HL-60/S4 (cell line): ENCODE data around the gene TMEM167B.
"Not testable (repeated sequence)": the region's sequence is repeated elsewhere in the genome, so short reads cannot be mapped to it uniquely, and the experiment has no call there.

Experiments used
- in situ Hi-C: fragments of 300-500 bp; cut with MboI; formaldehyde crosslinking; loops from 2 replicates; pipeline ENCODE4 v1.14.3; 2022; ENCODE audit warnings: low sequenced_read_pairs

Gene TMEM167B

GRCh38 chr1:109090196-109091077, at the start of gene TMEM167B:
TSS of gene TMEM167B (plus strand) at chr1:109090764. CDS start at chr1:109090873, 109 bp downstream.
- in situ Hi-C loops, result no loop called here

DNA sequence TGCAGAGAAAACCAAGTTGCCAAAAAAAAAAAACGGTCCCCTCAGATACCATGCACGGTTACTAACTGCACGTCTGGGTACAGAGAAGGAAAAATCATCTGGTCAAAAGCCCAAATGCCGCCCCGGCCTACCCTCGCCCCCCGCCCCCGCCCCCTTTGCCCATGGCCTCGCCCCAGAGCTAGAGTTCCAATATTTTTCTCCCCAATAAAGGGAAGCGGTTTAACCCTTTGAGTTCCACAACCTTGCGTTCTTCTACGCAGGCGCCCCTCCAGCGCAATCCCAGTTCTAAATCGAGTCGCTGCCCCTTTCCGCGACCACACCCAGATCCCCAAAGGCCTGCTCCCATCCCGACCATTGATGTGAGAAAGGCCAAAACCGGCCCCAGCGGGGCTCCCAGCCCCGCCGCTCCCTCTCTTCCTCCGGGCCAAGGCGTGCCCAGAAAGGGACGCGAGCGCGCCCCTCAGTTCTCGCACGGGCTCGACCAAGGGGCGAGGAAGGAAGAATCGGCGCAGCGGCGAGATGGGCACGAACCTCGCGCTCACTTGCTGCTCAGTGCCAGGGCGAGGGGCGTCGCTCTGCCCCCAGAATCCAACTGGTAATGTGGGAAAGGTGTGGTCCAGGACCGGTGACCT, 49.5 kb upstream of the TMEM167B start:
- in situ Hi-C loops, result no loop called here

DNA sequence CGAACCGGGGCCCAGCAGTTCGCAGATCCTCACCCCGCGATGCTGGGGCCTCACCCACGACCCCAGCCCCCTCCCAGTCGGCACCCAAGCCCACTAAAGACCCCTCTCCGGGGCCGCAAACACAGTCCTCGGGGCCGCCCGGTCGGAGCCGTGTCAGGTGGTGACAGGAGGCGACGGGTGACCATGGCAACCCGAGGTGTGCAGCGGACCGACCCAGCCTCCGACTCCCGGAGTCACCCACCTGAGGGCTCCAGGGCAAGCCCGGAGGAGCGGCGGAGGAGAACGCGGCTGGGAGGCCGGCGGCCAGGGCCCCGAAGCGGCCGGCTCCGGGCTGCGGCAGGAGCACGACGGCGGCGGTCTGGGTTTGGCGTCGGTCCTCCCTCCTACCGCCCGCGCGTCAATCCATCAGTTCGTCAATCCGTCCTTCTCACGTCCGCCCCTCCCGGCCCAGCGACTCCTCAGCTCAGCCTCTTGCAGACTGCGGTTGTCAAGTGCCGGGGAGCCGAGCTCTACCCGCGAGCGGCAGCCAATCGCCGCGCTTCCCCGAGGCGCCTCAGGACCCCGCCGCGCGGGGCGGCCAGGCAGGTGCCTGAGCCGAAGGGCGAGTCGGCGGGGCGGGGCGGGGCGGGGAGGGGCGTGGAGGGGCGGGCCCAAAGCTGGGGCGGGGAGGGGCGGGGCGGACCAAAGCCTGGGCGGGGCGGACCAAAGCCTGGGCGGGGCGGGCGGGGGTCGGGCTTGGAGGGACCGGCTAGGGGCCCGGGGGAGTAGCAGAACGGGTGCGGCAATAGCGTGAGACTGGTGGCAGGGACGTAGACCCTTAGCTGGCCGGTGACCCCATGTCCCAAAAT, 48.7 kb upstream of the TMEM167B start, which contains the start of gene WDR47:
WDR47 (minus strand) TSS at position 482 of the 848 bp plus-strand sequence. CDS start 18,590 bp downstream, outside the sequence.
- in situ Hi-C loops, result no loop called here

- in situ Hi-C loops, result no loop called here
These were observed 45.0 kb upstream of the TMEM167B start for GRCh38 chr1:109045595-109045994.

GRCh38 chr1:109046671-109047070, 43.9 kb upstream of the TMEM167B start:
- in situ Hi-C loops, result no loop called here

- in situ Hi-C loops, result no loop called here
These were observed 43.2 kb upstream of the TMEM167B start for GRCh38 chr1:109047339-109047738.

DNA sequence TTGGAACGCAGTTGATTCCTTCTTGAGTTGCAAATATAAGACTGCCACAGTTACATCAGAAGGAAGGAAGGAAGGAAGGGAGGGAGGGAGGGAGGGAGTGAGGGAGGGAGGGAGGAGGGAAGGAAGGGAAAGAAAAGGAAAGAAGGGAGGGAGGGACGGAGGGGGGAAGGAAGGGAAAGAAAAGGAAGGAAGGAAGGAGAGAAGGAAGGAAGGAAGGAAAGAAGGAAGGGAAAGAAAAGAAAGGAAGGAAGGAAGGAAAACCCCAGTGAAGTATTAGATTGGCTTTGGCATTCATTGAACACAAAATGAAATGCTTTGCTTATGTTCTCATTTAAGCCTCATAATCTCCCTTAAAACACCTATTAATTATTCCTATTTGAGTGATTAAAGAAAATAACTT, 42.2 kb upstream of the TMEM167B start:
- in situ Hi-C loops, result no loop called here

DNA sequence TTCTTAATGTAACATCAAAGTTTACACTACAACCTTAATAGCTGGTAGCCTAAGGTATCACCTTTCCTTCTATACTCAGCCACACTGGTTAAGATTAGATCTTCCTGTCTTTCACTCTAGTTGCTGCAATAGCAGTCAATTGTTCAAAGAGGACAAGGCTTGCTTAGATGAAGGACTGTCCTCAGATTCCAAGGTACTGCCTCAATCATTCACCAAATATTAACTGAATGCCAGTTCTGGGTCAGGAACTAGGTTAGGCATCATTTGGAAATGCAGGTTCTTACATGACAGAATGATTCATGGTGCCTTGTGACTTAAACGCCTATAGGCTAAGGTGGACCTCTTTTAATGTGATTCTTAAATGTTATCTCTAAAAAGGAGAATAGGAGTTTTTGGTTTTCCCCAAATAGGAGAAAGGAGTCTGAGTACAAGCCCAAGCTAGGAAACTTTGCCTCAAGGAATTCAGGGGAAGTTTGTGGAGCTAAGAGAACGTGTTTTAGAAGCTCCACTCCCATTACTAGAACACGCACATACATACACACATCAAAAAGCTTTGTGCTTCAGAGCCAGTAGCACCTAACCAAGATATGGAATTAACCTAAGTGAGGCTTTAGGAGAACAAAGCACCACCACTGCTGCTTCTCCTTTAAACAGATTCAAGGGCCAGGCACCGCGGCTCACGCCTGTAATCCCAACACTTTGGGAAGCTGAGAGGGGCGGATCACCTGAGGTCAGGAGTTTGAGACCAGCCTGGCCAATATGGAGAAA, 40.2 kb upstream of the TMEM167B start:
- in situ Hi-C loops, result no loop called here

DNA sequence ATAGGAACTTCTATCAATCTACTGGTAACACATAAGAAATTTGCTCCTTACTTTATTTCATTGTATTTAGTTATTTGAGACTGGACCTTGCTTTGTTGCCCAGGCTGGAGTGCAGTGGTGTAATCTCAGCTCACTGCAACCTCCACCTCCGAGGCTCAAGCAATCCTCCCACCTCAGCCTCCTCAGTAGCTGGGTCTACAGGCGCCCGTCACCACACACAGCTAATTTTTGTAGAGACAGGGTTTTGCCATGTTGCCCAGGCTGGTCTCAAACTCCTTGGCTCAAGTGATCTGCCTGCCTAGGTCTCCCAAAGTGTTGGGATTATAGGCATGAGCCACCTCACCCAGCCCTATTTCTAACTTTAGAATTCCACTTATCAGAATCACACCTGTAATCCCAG, 38.4 kb upstream of the TMEM167B start:
- in situ Hi-C loops, result not testable (repeated sequence)

DNA sequence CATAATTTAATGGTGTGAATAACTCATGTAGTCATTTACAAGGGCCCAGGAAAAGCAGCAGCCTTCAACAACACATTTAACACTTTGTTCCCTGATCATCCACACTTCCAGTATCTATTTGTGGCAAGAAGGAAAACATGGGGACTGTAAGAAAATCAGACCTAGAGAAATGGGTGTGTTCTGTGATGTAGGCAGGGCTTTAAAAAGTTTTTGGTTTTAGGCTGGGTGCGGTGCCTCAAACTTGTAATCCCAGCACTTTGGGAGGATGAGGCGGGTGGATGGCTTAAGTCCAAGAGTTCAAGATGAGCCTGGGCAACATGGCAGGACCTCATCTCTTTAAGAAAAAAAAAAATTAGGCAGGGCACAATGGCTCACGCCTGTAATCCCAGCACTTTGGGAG, 34.5 kb upstream of the TMEM167B start:
- in situ Hi-C loops, result no loop called here

DNA sequence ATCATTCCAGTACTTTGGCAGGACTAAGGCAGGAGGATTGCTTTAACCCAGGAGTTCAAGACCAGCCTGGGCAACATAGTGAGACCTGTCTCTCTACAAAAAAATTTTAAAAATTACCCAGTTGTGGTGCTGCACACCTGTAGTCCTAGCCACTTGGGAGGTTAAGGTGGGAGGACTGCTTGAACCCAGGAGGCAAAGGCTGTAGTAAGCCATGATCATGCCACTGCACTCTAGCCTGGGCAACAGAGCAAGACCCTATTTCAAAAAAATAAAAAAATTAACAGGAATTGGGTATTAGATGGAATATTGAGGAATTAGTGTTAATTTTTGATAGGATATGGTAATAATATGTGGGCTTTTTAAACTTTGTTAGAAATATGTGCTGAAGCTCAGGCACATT, 31.5 kb upstream of the TMEM167B start:
- in situ Hi-C loops, result no loop called here

DNA sequence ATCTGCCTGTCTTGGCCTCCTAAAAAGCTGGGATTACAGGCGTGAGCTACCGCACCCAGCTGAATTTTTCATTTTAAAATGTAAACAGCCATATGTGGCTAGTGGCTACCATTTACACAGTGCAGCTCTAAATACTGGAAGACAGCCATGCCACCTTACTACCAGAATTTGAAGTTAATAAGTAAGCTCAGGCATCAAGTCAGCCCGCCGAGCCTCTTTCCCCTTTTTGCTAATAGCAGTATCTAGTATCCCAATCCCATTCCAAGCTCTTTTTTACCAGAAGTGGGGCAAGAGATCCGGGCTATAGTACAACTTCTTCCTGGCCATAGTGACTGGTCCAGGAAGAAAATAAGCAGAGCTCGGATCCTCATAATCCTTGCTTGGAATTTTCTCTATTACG, 29.9 kb upstream of the TMEM167B start:
- in situ Hi-C loops, result no loop called here

DNA sequence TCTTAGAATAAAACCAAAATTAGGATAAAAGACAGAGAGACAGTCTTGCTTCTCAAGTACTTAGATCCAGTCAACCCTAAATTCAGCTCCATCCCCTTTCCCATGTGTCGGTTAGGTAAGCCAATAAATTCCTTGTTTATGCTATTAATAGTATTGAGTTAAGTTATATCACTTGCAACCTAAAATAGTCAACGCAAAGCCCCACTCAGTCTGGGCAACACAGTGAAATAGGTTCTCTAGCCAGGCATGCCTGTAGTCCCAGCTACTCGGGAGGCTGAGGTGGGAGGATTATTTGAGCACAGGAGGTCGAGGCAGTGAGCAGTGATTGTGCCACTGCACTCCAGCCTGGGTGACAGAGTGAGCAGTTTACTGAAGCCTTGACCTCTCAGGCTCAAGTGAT, 29.4 kb upstream of the TMEM167B start:
- in situ Hi-C loops, result no loop called here

- in situ Hi-C loops, result no loop called here
These were observed 25.4 kb upstream of the TMEM167B start for GRCh38 chr1:109065137-109065536.

DNA sequence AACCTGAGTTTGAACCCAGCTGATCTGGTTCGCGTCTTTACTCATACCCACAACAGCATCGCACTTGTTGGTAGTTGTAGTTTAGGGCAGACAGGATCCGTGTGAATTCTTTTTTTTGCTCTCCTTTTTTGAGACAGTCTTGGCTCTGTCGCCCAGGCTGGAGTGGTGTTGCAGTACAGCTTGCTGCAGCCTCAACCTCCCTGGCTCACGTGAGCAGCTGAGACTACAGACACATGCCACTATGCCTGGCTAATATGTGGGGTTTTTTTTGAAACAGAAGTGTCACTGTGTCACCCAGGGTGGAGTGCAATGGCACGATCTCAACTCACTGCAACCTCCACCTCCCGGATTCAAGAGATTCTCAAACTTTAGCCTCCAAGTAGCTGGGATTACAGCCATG, 22.7 kb upstream of the TMEM167B start:
- in situ Hi-C loops, result no loop called here

- in situ Hi-C loops, result no loop called here
These were observed 21.3 kb upstream of the TMEM167B start for GRCh38 chr1:109069294-109069693.

- in situ Hi-C loops, result no loop called here
These were observed 14.8 kb upstream of the TMEM167B start, which contains the start of gene TAF13 for GRCh38 chr1:109075531-109076490. TSS of gene TAF13 (minus strand) at chr1:109076003. CDS start at chr1:109075947, 56 bp downstream.

DNA sequence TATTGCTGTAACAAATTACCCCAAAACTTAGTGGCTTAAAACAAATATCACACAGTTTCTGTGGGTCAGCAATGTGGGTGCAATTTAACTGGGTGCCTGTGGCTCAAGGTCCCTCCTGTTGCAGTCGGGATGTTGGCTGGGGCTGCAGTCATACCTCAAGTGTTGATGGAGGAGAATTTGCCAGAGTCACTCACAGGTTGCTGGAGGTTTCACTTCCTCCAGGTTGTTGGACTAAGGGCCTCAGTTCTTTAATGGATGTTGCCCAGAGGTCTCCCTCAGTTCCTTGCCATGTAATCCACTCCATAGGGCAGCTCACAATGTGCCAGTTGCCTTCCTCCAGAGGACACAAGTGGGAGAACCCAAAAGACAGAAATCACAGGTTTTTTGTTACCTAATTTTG, 12.2 kb upstream of the TMEM167B start:
- in situ Hi-C loops, result no loop called here

- in situ Hi-C loops, result no loop called here
These were observed 11.3 kb upstream of the TMEM167B start for GRCh38 chr1:109079240-109079622.
